BJ (cell line): ENCODE data around the gene CD58. TPM values are rescaled to one million over a fixed set of nuclear protein-coding genes. Genes with fewer than 3 reads are reported as not detected.
"Not testable (repeated sequence)": the region's sequence is repeated elsewhere in the genome, so short reads cannot be mapped to it uniquely, and the experiment has no call there.

Source experiments
- CTCF ChIA-PET: fragments of 350-600 bp; formaldehyde crosslinking; extraction: SDS; loops from one replicate; lab custom pipeline; 2021; ENCODE audit warnings: antibody characterized with exemption, inconsistent platforms; lab: Yijun Ruan, JAX
- POLR2A ChIA-PET: fragments of 300-600 bp; sonication (Branson Sonifier 250); formaldehyde crosslinking; extraction: SDS; loops from one replicate; lab custom pipeline; 2021; ENCODE audit warnings: antibody characterized with exemption; lab: Charles Lee
- DNase-seq: peaks from one replicate; pipeline ENCODE4 v3.0.0-alpha.2; 2011; ENCODE audit warnings: low read depth
- H3K27me3 ChIP-seq: 2 replicates; pipeline ENCODE4 v1.6.0; 2011; ENCODE audit warnings: low read length; ENCODE audit not compliant: control insufficient read depth, insufficient read depth
- H3K36me3 ChIP-seq: 2 replicates; pipeline ENCODE4 v1.5.1; 2011; ENCODE audit warnings: low read length; ENCODE audit not compliant: control insufficient read depth, insufficient read depth
- H3K4me3 ChIP-seq: 2 replicates; pipeline ENCODE4 v1.5.1; 2011; ENCODE audit warnings: low read depth, mild to moderate bottlenecking, control low read depth, low read length
- CTCF ChIP-seq: IDR thresholded peaks from 2 replicates; pipeline ENCODE4 v1.5.1; 2011; ENCODE audit warnings: low read depth, mild to moderate bottlenecking, control low read depth, inconsistent platforms, low read length, moderate library complexity; ENCODE audit not compliant: insufficient read depth
- polyA plus RNA-seq: library from polyadenylated mRNA; depleted of rRNA; stranded (reverse); fragments of >200 nt; gene quantifications from 2 replicates; pipeline ENCODE4 v1.2.3, GENCODE V29; 2011

CD58 gene
- polyA plus RNA-seq, 1 experiment = 11.7 TPM

GRCh38 chr1:116595065-116595840, 24.4 kb upstream of the CD58 start:
- peak; percentile 32; the same call in 1 of the 2 replicates for TF ChIP-seq CTCF
- POLR2A ChIA-PET = not testable (repeated sequence)

DNA sequence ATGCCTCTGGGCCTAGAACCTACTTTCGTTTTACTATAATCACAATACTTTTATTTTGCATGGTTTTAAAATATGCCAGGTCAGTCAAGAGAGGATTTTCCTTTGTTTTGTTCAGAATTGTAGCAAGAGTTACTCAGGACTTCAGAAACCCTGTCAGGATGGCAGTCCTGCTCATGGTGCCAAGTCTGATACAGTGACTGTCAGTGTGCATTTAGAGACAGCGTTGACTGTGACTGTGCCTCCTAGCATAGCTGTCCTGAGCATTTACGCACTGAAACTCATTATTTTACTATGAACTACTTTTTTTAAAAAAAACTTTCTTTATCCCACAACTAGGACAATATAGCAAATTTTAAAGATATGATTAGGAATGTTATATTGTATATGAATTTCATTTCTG, 23.2 kb upstream of the CD58 start:
- DNase-seq, H3K27me3 ChIP-seq, H3K4me3 ChIP-seq, POLR2A ChIA-PET, H3K36me3 ChIP-seq: not testable (repeated sequence)
- CTCF ChIA-PET = interaction anchor here (2.5 kb wide), 1 partner anchor 19 kb away, joined by 7 read pairs; no protein-coding TSS in a partner anchor

More at GRCh38 chr1:116595065-116595840, 24.4 kb upstream of the CD58 start:
- not testable (repeated sequence) for DNase-seq, H3K4me3 ChIP-seq, H3K27me3 ChIP-seq, H3K36me3 ChIP-seq
- CTCF ChIA-PET = interaction anchor here (0.6 to 5.3 kb wide), 12 partner anchors 9 to 456 kb away, joined by 3 to 75 read pairs (median 6); partner anchors contain the start of genes CD58 and IGSF3

DNA sequence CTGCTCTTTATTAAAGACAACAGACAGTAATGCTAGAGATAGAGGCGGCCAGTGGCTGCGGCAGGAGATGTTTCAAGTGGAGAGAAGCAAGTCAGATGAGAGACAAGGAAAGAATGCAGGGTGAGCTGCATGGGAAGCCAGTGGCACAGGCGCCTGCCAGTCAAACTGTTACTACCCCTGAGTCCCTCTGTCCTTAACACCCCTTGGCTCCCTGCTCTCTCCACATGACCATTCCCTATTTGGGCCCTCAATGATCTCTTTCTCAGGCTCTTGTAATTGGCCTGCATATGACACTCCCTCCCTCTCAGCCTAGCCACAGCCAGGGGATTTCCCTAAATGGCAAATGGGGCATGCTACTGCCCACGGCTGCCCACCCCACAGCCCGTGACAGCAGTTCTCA, 22.6 kb upstream of the CD58 start:
- DNase-seq, H3K27me3 ChIP-seq, POLR2A ChIA-PET, H3K36me3 ChIP-seq, H3K4me3 ChIP-seq: not testable (repeated sequence)
- CTCF ChIA-PET = interaction anchor here (2.5 kb wide), 1 partner anchor 19 kb away, joined by 7 read pairs; no protein-coding TSS in a partner anchor

DNA sequence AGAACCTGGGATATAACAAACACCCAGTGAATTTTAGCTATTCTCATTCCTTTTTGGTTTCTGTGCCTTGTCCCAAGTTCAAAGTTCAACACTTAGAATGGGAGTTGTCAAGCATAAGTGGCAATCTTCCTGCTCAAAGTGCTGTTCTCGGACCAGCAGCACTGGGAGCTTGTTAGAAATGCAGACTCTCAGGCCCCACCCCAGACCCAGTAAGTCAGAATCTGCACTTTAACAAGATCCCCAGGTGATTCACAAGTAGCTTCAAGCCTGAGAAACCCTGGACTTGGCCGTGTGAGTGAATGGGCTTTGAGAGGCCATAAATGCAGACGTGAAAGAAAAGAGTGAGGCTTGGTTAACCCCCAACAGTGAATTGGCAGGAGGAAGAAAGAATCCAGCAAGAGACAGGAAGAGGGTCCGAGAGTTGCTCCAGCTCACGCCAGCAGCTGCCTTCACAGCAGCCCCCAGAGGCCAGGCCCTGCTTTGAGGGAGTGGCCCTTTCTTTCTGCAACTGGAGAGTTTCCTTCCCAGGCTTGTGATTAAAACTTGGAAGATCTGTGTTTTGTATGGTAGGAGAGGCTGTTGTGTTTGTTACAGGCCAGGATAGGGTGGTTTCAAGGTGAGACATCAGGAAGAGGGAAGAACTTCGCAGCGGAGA, 21.3 kb upstream of the CD58 start:
- CTCF ChIA-PET = interaction anchor here (2.5 kb wide), 1 partner anchor 17 kb away, joined by 7 read pairs; no protein-coding TSS in a partner anchor
- DNase-seq, H3K36me3 ChIP-seq, H3K4me3 ChIP-seq, H3K27me3 ChIP-seq, POLR2A ChIA-PET: not testable (repeated sequence)

DNA sequence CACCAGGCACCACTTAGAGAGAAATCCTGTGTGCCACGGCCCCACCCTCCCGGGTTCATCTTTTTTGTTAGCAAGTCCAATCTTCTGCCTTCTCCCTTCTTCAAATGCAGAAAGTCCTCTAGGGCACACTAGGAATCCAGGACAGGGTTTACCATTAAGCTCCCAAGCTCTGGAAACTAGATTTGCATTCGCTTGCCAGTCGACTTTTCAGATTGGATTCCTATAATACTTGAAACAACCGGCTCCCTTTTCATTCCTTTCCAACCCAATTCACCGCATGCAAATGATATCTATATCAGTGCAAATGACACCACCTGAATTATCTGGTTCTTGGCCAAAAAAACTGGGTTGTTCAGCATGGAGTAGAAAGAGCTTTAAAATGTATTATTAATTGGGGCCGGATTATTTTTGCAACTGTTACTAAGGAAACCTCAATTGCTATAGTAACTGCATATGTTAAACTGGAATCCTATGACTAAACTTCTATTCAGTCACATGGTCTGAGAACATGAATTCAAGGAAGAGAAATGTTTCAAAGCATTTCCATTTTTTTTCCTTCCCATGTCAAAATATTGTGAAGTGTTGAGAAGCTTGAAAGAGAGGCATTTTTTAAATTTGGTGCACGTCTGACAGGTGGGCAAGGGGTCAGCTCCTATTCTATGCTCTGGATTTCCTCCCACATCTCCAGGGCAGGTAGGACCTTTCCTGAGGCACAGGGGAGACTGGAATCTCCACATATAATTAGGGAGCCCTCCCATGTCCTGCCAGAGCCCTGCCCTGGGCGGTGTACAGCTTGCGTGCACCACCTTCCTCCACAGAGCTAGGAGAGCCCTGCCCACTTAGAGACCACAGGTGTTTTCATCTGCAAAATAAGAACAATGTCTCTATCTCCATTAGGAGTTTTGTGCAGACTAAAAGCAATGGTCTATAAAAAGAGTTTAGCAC, 20.5 kb upstream of the CD58 start:
- H3K27me3 ChIP-seq, H3K4me3 ChIP-seq, POLR2A ChIA-PET, DNase-seq, H3K36me3 ChIP-seq: not testable (repeated sequence)
- CTCF ChIA-PET = interaction anchor here (2.5 kb wide), 1 partner anchor 17 kb away, joined by 7 read pairs; no protein-coding TSS in a partner anchor

DNA sequence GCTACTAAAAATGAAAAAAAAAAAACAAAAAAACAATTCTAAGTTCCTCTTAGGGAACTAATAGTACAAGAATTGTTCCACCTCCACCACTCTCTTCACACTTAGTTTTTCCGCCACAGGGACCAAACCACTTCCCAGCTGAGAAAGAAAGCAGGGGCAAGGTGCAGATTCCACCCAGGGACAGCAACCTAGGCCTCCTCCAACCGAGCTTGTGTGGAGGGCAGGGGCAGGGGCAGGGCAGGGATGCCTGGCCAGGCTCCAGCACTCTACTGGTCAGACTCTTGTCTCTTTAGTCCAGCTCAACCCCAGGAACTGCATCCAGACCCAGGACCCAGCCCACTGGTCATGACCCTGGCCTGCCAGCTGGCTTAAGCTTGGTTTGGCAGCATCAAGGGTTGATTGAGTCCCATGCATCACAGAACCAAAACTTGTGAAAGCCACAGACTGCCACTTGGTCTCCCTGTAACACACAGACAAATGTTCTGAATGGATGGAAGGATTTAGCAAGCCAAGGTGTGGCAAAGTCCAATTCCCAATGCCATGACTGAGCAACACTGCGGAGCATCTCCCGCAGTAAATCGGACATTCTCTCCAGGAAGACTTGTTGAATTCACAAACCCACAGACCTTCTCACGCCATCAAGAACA, 19.7 kb upstream of the CD58 start:
- H3K27me3 ChIP-seq, H3K36me3 ChIP-seq, POLR2A ChIA-PET, DNase-seq, H3K4me3 ChIP-seq: not testable (repeated sequence)
- CTCF ChIA-PET = interaction anchor here (1.4 kb wide), 1 partner anchor 16 kb away, joined by 3 read pairs; no protein-coding TSS in a partner anchor

- DNase-seq, POLR2A ChIA-PET, H3K36me3 ChIP-seq, H3K27me3 ChIP-seq, H3K4me3 ChIP-seq: not testable (repeated sequence)
- CTCF ChIA-PET = interaction anchor here (1.4 kb wide), 1 partner anchor 15 kb away, joined by 3 read pairs; no protein-coding TSS in a partner anchor
Measured at GRCh38 chr1:116589101-116589735, 18.4 kb upstream of the CD58 start.
